Left lung (tissue), 10 donors: ENCODE measurements around the gene PRPF8. TPM values are rescaled to one million over a fixed set of nuclear protein-coding genes. Genes with fewer than 3 reads are reported as not detected.
A peak's percentile ranks its signal among the peaks of the same experiment; 100 is the strongest.

Source experiments
- ATAC-seq: fragments of 200-7000 bp; cut with Tn5 transposase; one replicate; pipeline ENCODE4 v1.9.1; 2020; ENCODE audit warnings: moderate library complexity
- DNase-seq, 4 donors: peaks; one replicate each; pipeline ENCODE4 v3.0.0-alpha.2; 2013 to 2020
- H3K27ac ChIP-seq, 2 donors: fragments of 200-600 bp; sonication (generic) in 1 of 2; one replicate each; pipeline versions ENCODE4 v1.5.0 to v1.8.0; 2020 to 2021
- H3K27me3 ChIP-seq, 2 donors: fragments of 200-600 bp; sonication (generic) in 1 of 2; one replicate each; pipeline versions ENCODE4 v1.5.0 to v1.8.0; 2020 to 2021
- H3K36me3 ChIP-seq, 2 donors: fragments of 200-600 bp; sonication (generic) in 1 of 2; one replicate each; pipeline versions ENCODE4 v1.5.0 to v1.8.0; 2020 to 2021
- H3K4me1 ChIP-seq, 2 donors: fragments of 200-600 bp; one replicate each; pipeline ENCODE4 v1.8.0; 2021
- H3K4me3 ChIP-seq, 2 donors: fragments of 200-600 bp; sonication (generic) in 1 of 2; one replicate each; pipeline versions ENCODE4 v1.5.0 to v1.8.0; 2020 to 2021; ENCODE audit warnings: mild to moderate bottlenecking in 1 of 2
- H3K9me3 ChIP-seq, 2 donors: fragments of 200-600 bp; sonication (generic) in 1 of 2; one replicate each; pipeline versions ENCODE4 v1.5.0 to v1.8.0; 2020 to 2021
- intact Hi-C, 2 donors: fragments of 100-400 bp; cut with DNase I; formaldehyde crosslinking; loops; one replicate each; pipeline versions ENCODE4 v1.11.2 to v1.14.2; 2022
- polyA plus RNA-seq, 6 donors: library from polyadenylated mRNA; unstranded; fragments of 120-200 nt; gene quantifications; one replicate each; pipeline ENCODE4 v1.2.1, GENCODE V29; 2013; ENCODE audit not compliant: insufficient read length in 6 of 6
- total RNA-seq, 2 donors: library from RNA; stranded (reverse); fragmentation: NEBNext Ultra II Directional; extraction: Animal tissue kit (Norgen Biotek cat#: 25700); gene quantifications; one replicate each; pipeline ENCODE4 v1.2.1, GENCODE V29; 2021
- TF ChIP-seq, protein P1 (sequence below), 2 donors: fragments of 200-600 bp; sonication (generic) in 1 of 2; IDR thresholded peaks; one replicate each; pipeline versions ENCODE4 v1.5.0 to v1.8.0; 2021; ENCODE audit warnings: antibody characterized with exemption in 2 of 2
- donor health status: DM: no; HTN: yes; CAD: no.
- donor health status: DM: no; HTN: no; CAD: no.

PRPF8 gene
- total and polyA plus RNA-seq, 8 donors: 230 to 364 (median 329) TPM

DNA sequence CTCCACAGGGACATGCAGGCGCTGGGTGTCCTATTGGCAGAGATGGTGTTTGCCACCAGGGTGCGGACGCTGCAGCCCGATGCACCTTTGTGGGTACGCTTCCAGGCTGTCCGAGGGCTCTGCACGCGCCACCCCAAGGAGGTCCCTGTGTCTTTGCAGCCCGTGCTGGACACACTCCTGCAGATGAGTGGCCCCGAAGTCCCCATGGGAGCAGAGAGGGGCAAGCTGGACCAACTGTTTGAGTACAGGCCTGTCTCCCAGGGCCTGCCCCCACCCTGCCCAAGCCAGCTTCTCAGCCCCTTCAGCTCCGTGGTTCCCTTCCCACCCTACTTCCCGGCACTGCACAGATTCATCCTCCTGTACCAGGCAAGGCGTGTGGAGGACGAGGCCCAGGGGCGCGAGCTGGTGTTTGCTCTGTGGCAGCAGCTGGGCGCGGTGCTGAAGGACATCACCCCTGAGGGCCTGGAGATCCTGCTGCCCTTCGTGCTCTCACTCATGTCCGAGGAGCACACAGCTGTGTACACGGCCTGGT, 42.7 kb upstream of the PRPF8 start:
- no peak overlapping the region for H3K27ac ChIP-seq
- peak in 1 of 4 donors; percentile 75 for DNase-seq
- H3K4me3 ChIP-seq: no peak overlapping the region
- intact Hi-C loops: loop anchor here (5.0 to 10.0 kb wide), 2 partner anchors 45 to 47 kb away; no protein-coding TSS in a partner anchor
- H3K27me3 ChIP-seq: no peaks in the 10 kb centered on the region
- peaks cover 0 to 60% of the 10 kb centered on the region in 2 donors for H3K36me3 ChIP-seq
- ATAC-seq: no peak
- H3K9me3 ChIP-seq: no peaks in the 10 kb centered on the region
- TF ChIP-seq, protein P1, sequence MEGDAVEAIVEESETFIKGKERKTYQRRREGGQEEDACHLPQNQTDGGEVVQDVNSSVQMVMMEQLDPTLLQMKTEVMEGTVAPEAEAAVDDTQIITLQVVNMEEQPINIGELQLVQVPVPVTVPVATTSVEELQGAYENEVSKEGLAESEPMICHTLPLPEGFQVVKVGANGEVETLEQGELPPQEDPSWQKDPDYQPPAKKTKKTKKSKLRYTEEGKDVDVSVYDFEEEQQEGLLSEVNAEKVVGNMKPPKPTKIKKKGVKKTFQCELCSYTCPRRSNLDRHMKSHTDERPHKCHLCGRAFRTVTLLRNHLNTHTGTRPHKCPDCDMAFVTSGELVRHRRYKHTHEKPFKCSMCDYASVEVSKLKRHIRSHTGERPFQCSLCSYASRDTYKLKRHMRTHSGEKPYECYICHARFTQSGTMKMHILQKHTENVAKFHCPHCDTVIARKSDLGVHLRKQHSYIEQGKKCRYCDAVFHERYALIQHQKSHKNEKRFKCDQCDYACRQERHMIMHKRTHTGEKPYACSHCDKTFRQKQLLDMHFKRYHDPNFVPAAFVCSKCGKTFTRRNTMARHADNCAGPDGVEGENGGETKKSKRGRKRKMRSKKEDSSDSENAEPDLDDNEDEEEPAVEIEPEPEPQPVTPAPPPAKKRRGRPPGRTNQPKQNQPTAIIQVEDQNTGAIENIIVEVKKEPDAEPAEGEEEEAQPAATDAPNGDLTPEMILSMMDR (IDR thresholded peaks at IDR 0.05): no peak
- H3K4me1 ChIP-seq: peaks cover 16 to 86% of the 10 kb centered on the region in 2 donors

DNA sequence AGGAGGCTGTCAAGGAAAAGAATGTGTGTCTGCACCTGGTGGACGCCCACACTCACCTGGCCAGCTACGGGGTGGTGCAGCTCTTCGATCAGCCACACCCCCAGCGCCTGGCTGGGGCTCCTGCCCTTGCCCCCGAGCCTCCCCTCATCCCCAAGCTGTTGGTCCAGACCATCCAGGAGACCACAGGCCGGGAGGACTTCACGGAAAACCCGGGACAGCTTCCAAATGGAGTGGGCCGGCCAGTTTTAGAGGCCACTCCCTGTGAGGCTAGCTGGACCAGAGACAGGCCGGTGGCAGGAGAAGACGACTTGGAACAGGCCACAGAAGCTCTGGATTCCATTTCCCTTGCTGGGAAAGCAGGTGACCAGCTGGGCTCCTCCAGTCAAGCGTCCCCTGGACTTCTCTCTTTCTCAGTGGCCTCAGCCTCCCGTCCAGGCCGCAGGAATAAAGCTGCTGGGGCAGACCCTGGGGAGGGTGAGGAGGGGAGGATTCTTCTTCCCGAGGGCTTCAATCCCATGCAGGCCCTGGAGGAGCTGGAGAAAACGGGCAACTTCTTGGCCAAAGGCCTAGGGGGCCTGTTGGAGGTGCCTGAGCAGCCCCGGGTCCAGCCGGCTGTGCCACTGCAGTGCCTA, 42.1 kb upstream of the PRPF8 start:
- Histone ChIP-seq H3K36me3 (peaks cover 0 to 55% of the 10 kb centered on the region in 2 donors), H3K4me3 (peak overlapping the region in 1 of 2 donors; percentile 94), H3K27me3 (no peaks in the 10 kb centered on the region), H3K27ac (no peak overlapping the region), H3K9me3 (no peaks in the 10 kb centered on the region), H3K4me1 (peaks cover 16 to 89% of the 10 kb centered on the region in 2 donors)
- TF ChIP-seq, protein P1 (IDR thresholded peaks at IDR 0.05): no peak
- no peak for DNase-seq
- intact Hi-C loops: loop anchor here (5.0 to 10.0 kb wide), 2 partner anchors 46 to 48 kb away; no protein-coding TSS in a partner anchor
- ATAC-seq: no peak

DNA sequence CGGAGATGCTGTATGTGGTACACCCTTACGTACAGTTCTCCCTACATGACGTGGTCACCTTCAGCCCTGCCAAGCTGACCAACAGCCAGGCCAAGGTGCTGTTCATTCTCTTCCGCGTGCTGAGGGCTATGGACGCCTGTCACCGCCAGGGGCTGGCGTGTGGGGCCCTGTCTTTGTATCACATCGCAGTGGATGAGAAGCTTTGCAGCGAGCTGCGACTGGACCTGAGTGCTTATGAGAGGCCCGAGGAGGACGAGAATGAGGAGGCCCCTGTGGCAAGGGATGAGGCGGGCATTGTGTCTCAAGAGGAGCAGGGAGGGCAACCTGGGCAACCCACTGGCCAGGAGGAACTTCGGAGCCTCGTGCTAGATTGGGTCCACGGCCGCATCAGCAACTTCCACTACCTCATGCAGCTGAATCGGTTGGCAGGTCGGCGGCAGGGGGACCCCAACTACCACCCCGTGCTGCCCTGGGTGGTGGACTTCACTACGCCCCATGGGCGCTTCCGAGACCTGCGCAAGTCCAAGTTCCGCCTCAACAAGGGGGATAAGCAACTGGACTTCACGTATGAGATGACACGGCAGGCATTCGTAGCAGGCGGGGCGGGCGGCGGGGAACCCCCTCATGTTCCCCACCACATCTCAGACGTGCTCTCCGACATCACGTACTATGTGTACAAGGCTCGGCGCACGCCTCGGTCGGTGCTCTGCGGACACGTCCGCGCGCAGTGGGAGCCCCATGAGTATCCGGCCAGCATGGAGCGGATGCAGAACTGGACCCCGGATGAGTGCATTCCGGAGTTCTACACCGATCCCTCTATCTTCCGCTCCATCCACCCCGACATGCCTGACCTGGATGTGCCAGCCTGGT, 41.2 kb upstream of the PRPF8 start:
- intact Hi-C loops: loop anchor here (5.0 to 10.0 kb wide), 2 partner anchors 46 to 49 kb away; no protein-coding TSS in a partner anchor
- peak in 1 of 4 donors; percentile 78 for DNase-seq

DNA sequence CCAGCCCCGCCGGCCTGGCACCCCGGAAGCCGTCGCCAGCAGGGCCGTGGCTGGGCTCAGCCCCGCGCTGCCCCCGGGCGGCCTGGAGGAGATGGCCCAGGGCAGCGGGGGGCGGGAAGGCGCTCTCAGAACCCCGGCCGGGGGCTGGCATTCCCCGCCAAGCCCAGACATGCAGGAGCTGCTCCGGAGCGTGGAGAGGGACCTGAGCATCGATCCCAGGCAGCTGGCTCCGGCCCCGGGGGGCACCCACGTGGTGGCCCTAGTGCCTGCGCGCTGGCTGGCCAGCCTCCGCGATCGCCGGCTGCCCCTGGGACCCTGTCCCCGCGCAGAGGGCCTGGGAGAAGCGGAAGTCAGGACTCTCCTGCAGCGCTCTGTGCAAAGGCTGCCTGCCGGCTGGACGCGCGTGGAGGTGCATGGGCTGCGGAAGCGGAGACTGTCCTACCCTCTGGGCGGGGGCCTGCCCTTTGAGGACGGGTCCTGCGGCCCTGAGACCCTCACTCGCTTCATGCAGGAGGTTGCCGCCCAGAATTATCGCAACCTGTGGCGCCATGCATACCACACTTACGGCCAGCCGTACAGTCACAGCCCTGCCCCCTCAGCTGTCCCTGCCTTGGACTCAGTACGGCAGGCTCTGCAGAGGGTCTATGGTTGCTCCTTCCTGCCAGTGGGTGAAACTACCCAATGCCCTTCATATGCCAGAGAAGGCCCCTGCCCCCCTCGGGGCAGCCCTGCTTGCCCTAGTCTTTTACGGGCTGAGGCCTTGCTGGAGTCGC, 40.4 kb upstream of the PRPF8 start:
- DNase-seq (peak in 1 of 4 donors; percentile 87), ATAC-seq (peak; percentile 53)
- TF ChIP-seq, protein P1 (IDR thresholded peaks at IDR 0.05): no peak
- Histone ChIP-seq H3K4me3 (peak overlapping the region; percentile 67 to 94), H3K27ac (peak overlapping the region; percentile 85 to 88), H3K4me1 (peaks cover 16 to 93% of the 10 kb centered on the region in 2 donors), H3K9me3 (no peaks in the 10 kb centered on the region), H3K36me3 (peaks cover 0 to 38% of the 10 kb centered on the region in 2 donors), H3K27me3 (no peaks in the 10 kb centered on the region)
- intact Hi-C loops: loop anchor here (5.0 to 10.0 kb wide), 2 partner anchors 47 to 50 kb away; no protein-coding TSS in a partner anchor

More for the DNA sequence above, 41.2 kb upstream of the PRPF8 start:
- H3K9me3 ChIP-seq: no peaks in the 10 kb centered on the region
- H3K27ac ChIP-seq: peak overlapping the region in 1 of 2 donors; percentile 85
- H3K36me3 ChIP-seq: peaks cover 0 to 47% of the 10 kb centered on the region in 2 donors
- peaks cover 18 to 93% of the 10 kb centered on the region in 2 donors for H3K4me1 ChIP-seq
- H3K27me3 ChIP-seq: no peaks in the 10 kb centered on the region
- H3K4me3 ChIP-seq: peak overlapping the region; percentile 67 to 94
- TF ChIP-seq, protein P1 (IDR thresholded peaks at IDR 0.05): no peak
- ATAC-seq: no peak
